Hepatocyte (in vitro differentiated cells): Measurements from ENCODE around the gene ISM1. TPM values are rescaled to one million over a fixed set of nuclear protein-coding genes. Genes with fewer than 3 reads are reported as not detected.

Experiments used
- DNase-seq: peaks from one replicate; pipeline ENCODE4 v3.0.0-alpha.2; 2016; ENCODE audit warnings: low spot score
- H2AFZ ChIP-seq: fragments of 200-600 bp; sonication (generic); 2 replicates; pipeline ENCODE4 v1.6.0; 2016; ENCODE audit warnings: antibody characterized with exemption, mild to moderate bottlenecking
- H3K27ac ChIP-seq: fragments of 200-600 bp; sonication (generic); 2 replicates; pipeline ENCODE4 v1.5.1; 2016; ENCODE audit warnings: mild to moderate bottlenecking
- H3K27me3 ChIP-seq: fragments of 200-600 bp; sonication (generic); 2 replicates; pipeline ENCODE4 v1.6.1; 2016
- H3K36me3 ChIP-seq: fragments of 200-600 bp; sonication (generic); replicated peaks from 2 replicates; pipeline ENCODE4 v1.5.1; 2016; ENCODE audit warnings: low read depth; ENCODE audit not compliant: insufficient read depth
- H3K4me1 ChIP-seq: fragments of 200-600 bp; sonication (generic); 2 replicates; pipeline ENCODE4 v1.5.1; 2016; ENCODE audit warnings: mild to moderate bottlenecking, moderate library complexity; ENCODE audit not compliant: insufficient read depth
- H3K4me2 ChIP-seq: fragments of 200-600 bp; sonication (generic); 2 replicates; pipeline ENCODE4 v1.6.0; 2016
- H3K4me3 ChIP-seq: fragments of 200-600 bp; sonication (generic); 2 replicates; pipeline ENCODE4 v1.5.1; 2016; ENCODE audit warnings: mild to moderate bottlenecking
- H3K79me2 ChIP-seq: fragments of 200-600 bp; sonication (generic); 2 replicates; pipeline ENCODE4 v1.6.0; 2017; ENCODE audit warnings: mild to moderate bottlenecking
- H3K9me2 ChIP-seq: fragments of 200-600 bp; sonication (generic); replicated peaks from 2 replicates; pipeline ENCODE4 v1.6.0; 2017; ENCODE audit warnings: mild to moderate bottlenecking; ENCODE audit not compliant: insufficient read depth
- H3K9me3 ChIP-seq: fragments of 200-600 bp; sonication (generic); 2 replicates; pipeline ENCODE4 v1.5.1; 2016; ENCODE audit warnings: low read depth, mild to moderate bottlenecking
- H4K20me1 ChIP-seq: fragments of 200-600 bp; sonication (generic); 2 replicates; pipeline ENCODE4 v1.6.0; 2016; ENCODE audit warnings: mild to moderate bottlenecking; ENCODE audit not compliant: insufficient read depth, poor library complexity, severe bottlenecking
- CTCF ChIP-seq: fragments of 200-600 bp; sonication (generic); IDR thresholded peaks from 2 replicates; pipeline ENCODE4 v1.5.1; 2016; ENCODE audit warnings: antibody characterized with exemption, mild to moderate bottlenecking; ENCODE audit not compliant: poor library complexity
- EZH2 ChIP-seq: fragments of 200-600 bp; sonication (generic); IDR thresholded peaks from 2 replicates; pipeline ENCODE4 v1.6.1; 2016; ENCODE audit warnings: antibody characterized with exemption, mild to moderate bottlenecking, borderline replicate concordance
- EZH2phosphoT487 ChIP-seq: fragments of 200-600 bp; sonication (generic); IDR thresholded peaks from one replicate; pipeline ENCODE4 v1.6.1; 2018; ENCODE audit warnings: antibody characterized with exemption, mild to moderate bottlenecking, low read depth, moderate library complexity; ENCODE audit not compliant: unreplicated experiment, severe bottlenecking
- WGBS: methylation state at CpG from one replicate; pipeline ENCODE4 v1.1.6; 2016; ENCODE audit warnings: low lambda C conversion rate; ENCODE audit errors: missing lambda C conversion rate; 5-methylcytosine and 5-hydroxymethylcytosine counted together
- polyA plus RNA-seq: library from polyadenylated mRNA; unstranded; fragments of >200 nt; fragmentation: Nextera tagmentation; extraction: Ambion mirVana; gene quantifications from 2 replicates; pipeline ENCODE4 v1.2.1, GENCODE V29; 2016
- total RNA-seq: library from RNA; depleted of rRNA; stranded (reverse); fragments of >200 nt; gene quantifications from 2 replicates; pipeline ENCODE4 v1.2.3, GENCODE V29; 2014

The ISM1 gene
- total and polyA plus RNA-seq, 2 experiments from 2014 or later: 0.76 to 1.7 TPM

DNA sequence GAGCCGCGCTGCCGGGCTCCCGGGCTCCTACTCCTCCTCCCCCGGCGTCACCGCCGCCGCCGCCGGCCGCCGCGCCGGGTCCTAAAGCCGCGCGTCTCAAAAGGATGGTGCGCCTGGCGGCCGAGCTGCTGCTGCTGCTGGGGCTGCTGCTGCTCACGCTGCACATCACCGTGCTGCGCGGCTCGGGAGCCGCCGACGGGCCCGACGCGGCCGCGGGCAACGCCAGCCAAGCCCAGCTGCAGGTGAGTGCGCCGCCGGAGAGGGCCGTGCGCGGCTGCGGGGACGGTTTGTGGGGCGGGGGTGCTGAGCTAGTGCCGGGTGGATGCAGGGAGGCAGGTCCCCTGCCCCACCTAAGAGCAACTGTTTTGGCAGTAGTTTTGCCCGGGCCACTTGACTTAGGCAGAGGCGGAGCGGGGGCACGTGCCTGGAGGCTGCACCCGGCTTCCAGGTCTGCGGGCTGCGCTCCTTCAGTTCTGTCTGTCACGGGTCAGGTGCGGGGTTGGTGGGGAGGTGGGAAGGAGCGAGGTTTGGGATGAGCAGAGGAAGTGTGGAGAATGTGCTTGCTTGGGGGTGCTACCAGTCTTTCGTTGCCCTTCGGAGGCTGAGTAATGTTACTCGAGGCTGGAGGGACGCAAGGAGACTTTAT lies 722 bp downstream of the ISM1 start:
- Histone ChIP-seq H3K9me3 (no peaks in the 10 kb centered on the region), H3K4me3 (peak overlapping the region; percentile 72), H2AFZ (peak overlapping the region; percentile 70), H3K9me2 (no peaks in the 10 kb centered on the region), H3K27ac (no peak overlapping the region), H3K4me1 (peaks cover 16% of the 10 kb centered on the region), H3K4me2 (peak overlapping the region; percentile 98), H3K27me3 (peaks cover 62% of the 10 kb centered on the region), H3K79me2 (no peaks in the 10 kb centered on the region), H3K36me3 (no peaks in the 10 kb centered on the region), H4K20me1 (no peaks in the 10 kb centered on the region)
- TF ChIP-seq EZH2 (no peak), EZH2phosphoT487 (peak; percentile 26), CTCF (no peak)
- WGBS: 2% methylated on average over 54 of the region's 59 CpGs
- peak; percentile 79 for DNase-seq

DNA sequence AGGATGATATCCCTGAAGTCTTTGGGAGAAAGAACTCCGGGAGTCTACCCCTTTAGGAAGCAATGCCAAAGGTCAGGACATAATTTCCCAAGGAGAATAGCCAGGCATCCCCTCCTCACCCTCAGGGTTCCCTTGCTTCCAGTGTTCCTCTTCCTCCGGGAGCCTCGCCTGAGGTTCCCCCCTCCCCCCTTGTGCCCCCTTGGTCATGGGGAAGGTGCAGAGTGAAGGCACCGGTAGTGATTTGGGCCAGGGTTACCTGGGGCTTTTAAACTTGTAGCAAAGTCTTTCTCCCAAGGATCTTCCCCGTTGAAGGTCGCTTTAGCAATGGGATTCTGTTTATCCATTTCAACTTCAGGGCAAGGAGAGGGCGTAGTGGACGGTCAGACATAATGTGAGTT lies 1.2 kb downstream of the ISM1 start:
- H3K4me3 ChIP-seq: no peak overlapping the region
- no peaks in the 10 kb centered on the region for H3K9me2 ChIP-seq
- no peak overlapping the region for H2AFZ ChIP-seq
- peaks cover 16% of the 10 kb centered on the region for H3K4me1 ChIP-seq
- H3K4me2 ChIP-seq: peak overlapping the region; percentile 98
- DNase-seq: no peak
- TF ChIP-seq EZH2: no peak
- TF ChIP-seq CTCF: no peak
- TF ChIP-seq EZH2phosphoT487: no peak
- no peaks in the 10 kb centered on the region for H3K79me2 ChIP-seq
- no peaks in the 10 kb centered on the region for H4K20me1 ChIP-seq
- WGBS: 14% methylated on average over 8 of the region's 8 CpGs
- no peaks in the 10 kb centered on the region for H3K36me3 ChIP-seq
- no peak overlapping the region for H3K27ac ChIP-seq
- H3K27me3 ChIP-seq: peaks cover 59% of the 10 kb centered on the region
- no peaks in the 10 kb centered on the region for H3K9me3 ChIP-seq

GRCh38 chr20:13223736-13224520 lies 2.9 kb downstream of the ISM1 start:
- H3K9me3 ChIP-seq: peaks cover 4% of the 10 kb centered on the region
- H3K9me2 ChIP-seq: no peaks in the 10 kb centered on the region
- WGBS: 64% methylated on average over 5 of the region's 5 CpGs
- no peak for DNase-seq
- no peak overlapping the region for H3K27ac ChIP-seq
- H3K79me2 ChIP-seq: no peaks in the 10 kb centered on the region
- H3K36me3 ChIP-seq: no peaks in the 10 kb centered on the region
- TF ChIP-seq EZH2phosphoT487 (no peak), CTCF (no peak), EZH2 (no peak)
- H2AFZ ChIP-seq: no peak overlapping the region
- H3K4me1 ChIP-seq: peaks cover 16% of the 10 kb centered on the region
- H3K4me2 ChIP-seq: no peak overlapping the region
- H3K4me3 ChIP-seq: no peak overlapping the region
- peaks cover 43% of the 10 kb centered on the region for H3K27me3 ChIP-seq
- H4K20me1 ChIP-seq: no peaks in the 10 kb centered on the region
